Measurements from ENCODE around the gene CCIN.

The CCIN gene

GRCh38 chr9:36161187-36161586, 8.0 kb upstream of the CCIN start:
- Mint-ChIP-seq H3K4me1 (peaks cover 55% of the 10 kb centered on the region), H3K9me3 (peaks cover 19% of the 10 kb centered on the region), H3K27ac (peak overlapping the region; percentile 10), H3K4me3 (no peak overlapping the region), H3K27me3 (ENCODE audit: low read depth, poor library complexity) (peaks cover 4% of the 10 kb centered on the region), H3K36me3 (ENCODE audit: low read depth) (peaks cover 44% of the 10 kb centered on the region)
- TF ChIP-seq CTCF (IDR thresholded peaks at IDR 0.05) = no peak
- DNase-seq = no peak

DNA sequence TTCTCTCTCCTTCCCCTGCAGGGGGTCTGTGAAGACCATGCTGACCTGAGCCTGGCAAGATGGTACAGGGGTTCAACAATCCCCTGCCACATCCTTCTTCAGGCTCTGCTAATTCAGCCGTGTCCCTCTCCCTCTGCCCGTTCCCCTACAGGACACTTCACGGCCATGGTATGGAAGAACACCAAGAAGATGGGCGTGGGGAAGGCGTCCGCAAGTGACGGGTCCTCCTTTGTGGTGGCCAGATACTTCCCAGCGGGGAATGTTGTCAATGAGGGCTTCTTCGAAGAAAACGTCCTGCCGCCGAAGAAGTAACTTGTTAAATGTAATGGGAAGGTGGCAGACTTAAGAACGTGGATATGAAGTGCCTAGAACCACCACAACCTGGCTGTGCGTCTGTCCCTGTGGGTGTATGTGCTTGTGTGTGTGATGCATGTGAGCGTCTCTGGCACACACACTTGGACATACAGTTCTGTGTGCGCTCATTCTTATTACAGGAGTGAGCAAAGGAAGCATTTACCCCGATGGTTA, 6.9 kb upstream of the CCIN start:
- peaks cover 38% of the 10 kb centered on the region for H3K36me3 Mint-ChIP-seq (ENCODE audit: low read depth)
- H3K27me3 Mint-ChIP-seq (ENCODE audit: low read depth, poor library complexity) = peaks cover 4% of the 10 kb centered on the region
- no peak overlapping the region for H3K4me3 Mint-ChIP-seq
- peaks cover 13% of the 10 kb centered on the region for H3K9me3 Mint-ChIP-seq
- no peak for DNase-seq
- peak overlapping the region; percentile 99 for H3K27ac Mint-ChIP-seq
- H3K4me1 Mint-ChIP-seq = peaks cover 55% of the 10 kb centered on the region
- no peak for TF ChIP-seq CTCF (IDR thresholded peaks at IDR 0.05)

DNA sequence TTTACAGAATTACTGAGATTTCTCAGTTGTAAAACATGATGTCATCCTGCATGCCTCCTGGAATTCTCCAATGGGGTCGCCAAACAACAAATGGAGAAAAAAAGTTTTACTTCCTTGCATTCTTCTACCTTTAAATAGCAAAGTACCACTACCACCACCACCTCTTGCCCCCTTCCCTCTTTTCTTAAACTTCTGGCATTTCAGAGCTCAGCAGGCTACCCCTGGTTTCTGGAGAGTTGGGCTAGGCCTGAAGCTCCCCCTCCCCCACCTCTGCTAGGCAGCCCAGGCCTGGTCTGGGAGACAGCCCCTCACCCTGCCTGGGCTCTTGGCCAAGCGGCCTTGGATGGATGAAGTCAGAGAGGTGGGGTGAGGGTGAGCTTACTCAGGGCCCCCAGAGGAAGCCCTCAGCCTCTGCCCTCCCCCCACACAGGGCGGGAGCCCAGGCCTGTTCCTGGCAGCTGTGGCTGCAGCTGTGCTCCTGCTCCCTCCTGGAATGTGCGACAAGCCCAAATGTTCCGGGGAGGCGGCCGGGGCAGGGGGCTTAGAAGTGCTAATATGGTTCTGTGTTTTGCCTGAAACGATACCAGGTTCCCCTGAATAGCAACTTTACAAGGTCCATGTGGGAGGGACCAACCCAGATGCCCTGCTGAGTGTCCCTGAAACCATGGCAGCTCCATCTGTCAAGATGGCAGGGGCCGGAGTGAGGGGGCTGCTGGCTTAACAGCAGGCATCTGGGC, 6.0 kb upstream of the CCIN start:
- DNase-seq = peak; percentile 57
- Mint-ChIP-seq H3K9me3 (peaks cover 4% of the 10 kb centered on the region), H3K4me3 (peak overlapping the region; percentile 19), H3K36me3 (ENCODE audit: low read depth) (peaks cover 28% of the 10 kb centered on the region), H3K4me1 (peaks cover 55% of the 10 kb centered on the region), H3K27ac (peak overlapping the region; percentile 99), H3K27me3 (ENCODE audit: low read depth, poor library complexity) (peaks cover 4% of the 10 kb centered on the region)
- TF ChIP-seq CTCF (IDR thresholded peaks at IDR 0.05) = no peak

GRCh38 chr9:36163786-36164170, 5.4 kb upstream of the CCIN start:
- no peak for TF ChIP-seq CTCF (IDR thresholded peaks at IDR 0.05)
- no peak overlapping the region for H3K27ac Mint-ChIP-seq
- peaks cover 4% of the 10 kb centered on the region for H3K27me3 Mint-ChIP-seq (ENCODE audit: low read depth, poor library complexity)
- H3K36me3 Mint-ChIP-seq (ENCODE audit: low read depth) = peaks cover 23% of the 10 kb centered on the region
- H3K4me1 Mint-ChIP-seq = peaks cover 55% of the 10 kb centered on the region
- H3K4me3 Mint-ChIP-seq = no peak overlapping the region
- DNase-seq = no peak
- H3K9me3 Mint-ChIP-seq = no peaks in the 10 kb centered on the region

- H3K4me1 Mint-ChIP-seq = peaks cover 61% of the 10 kb centered on the region
- no peak overlapping the region for H3K4me3 Mint-ChIP-seq
- H3K27ac Mint-ChIP-seq = peak overlapping the region; percentile 82
- no peak for TF ChIP-seq CTCF (IDR thresholded peaks at IDR 0.05)
- no peak for DNase-seq
- no peaks in the 10 kb centered on the region for H3K9me3 Mint-ChIP-seq
- H3K36me3 Mint-ChIP-seq (ENCODE audit: low read depth) = peaks cover 17% of the 10 kb centered on the region
- peaks cover 4% of the 10 kb centered on the region for H3K27me3 Mint-ChIP-seq (ENCODE audit: low read depth, poor library complexity)
These were observed 4.8 kb upstream of the CCIN start for GRCh38 chr9:36164372-36164771.

- no peak for TF ChIP-seq CTCF (IDR thresholded peaks at IDR 0.05)
- no peak overlapping the region for H3K4me3 Mint-ChIP-seq
- peaks cover 14% of the 10 kb centered on the region for H3K36me3 Mint-ChIP-seq (ENCODE audit: low read depth)
- peak overlapping the region; percentile 82 for H3K27ac Mint-ChIP-seq
- peak; percentile 10 for DNase-seq
- peaks cover 66% of the 10 kb centered on the region for H3K4me1 Mint-ChIP-seq
- H3K27me3 Mint-ChIP-seq (ENCODE audit: low read depth, poor library complexity) = peaks cover 4% of the 10 kb centered on the region
- H3K9me3 Mint-ChIP-seq = no peaks in the 10 kb centered on the region
These were observed 4.2 kb upstream of the CCIN start for GRCh38 chr9:36164989-36165388.

Data from nephron progenitor cell (in vitro differentiated cells).